ENCODE data around the gene RNF130. TPM values are rescaled to one million over a fixed set of nuclear protein-coding genes. Genes with fewer than 3 reads are reported as not detected.
"Not testable (repeated sequence)": the region's sequence is repeated elsewhere in the genome, so short reads cannot be mapped to it uniquely, and the experiment has no call there.

The RNF130 gene
- total and polyA plus RNA-seq, 4 donors = 24.9 to 93.1 (median 51.4) TPM

GRCh38 chr5:179994583-179995323 is 76.8 kb downstream of the RNF130 start:
- WGBS = 89% methylated on average over 3 of the region's 3 CpGs
- H3K4me1 ChIP-seq (ENCODE audit: control insufficient read depth in 4 of 4, insufficient read depth in 4 of 4, low read length in 3 of 4) = no peaks in the 10 kb centered on the region
- H3K9me3 ChIP-seq (ENCODE audit: control insufficient read depth in 4 of 4, low read length in 3 of 4) = peaks cover 0 to 3% (median 0%) of the 10 kb centered on the region in 4 donors

DNA sequence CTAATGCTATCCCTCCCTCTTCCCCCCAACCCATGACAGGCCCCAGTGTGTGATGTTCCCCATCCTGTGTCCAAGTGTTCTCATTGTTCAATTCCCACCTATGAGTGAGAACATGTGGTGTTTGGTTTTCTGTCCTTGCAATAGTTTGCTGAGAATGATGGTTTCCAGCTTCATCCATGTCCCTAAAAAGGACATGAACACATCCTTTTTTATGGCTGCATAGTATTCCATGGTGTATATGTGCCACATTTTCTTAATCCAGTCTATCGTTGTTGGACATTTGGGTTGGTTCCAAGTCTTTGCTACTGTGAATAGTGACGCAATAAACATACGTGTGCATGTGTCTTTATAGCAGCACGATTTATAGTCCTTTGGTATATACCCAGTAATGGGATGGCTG is 78.7 kb downstream of the RNF130 start:
- H3K9me3 ChIP-seq (ENCODE audit: control insufficient read depth in 4 of 4, low read length in 3 of 4) = not testable (repeated sequence)

More at GRCh38 chr5:179994583-179995323, 76.8 kb downstream of the RNF130 start:
- Histone ChIP-seq H3K27me3 (ENCODE audit: control insufficient read depth in 4 of 4, insufficient read depth in 4 of 4, low read length in 3 of 4) (no peaks in the 10 kb centered on the region), H3K27ac (ENCODE audit: low read depth in 1 of 2, low read length in 2 of 2) (no peak overlapping the region), H3K9ac (ENCODE audit: low read depth in 1 of 2, low read length in 2 of 2) (no peak overlapping the region), H3K4me3 (ENCODE audit: low read depth in 1 of 3, low read length in 3 of 3) (no peak overlapping the region), H3K36me3 (ENCODE audit: control insufficient read depth in 4 of 4, insufficient read depth in 3 of 4, low read depth in 1 of 4, low read length in 3 of 4) (no peaks in the 10 kb centered on the region)
- no peak for DNase-seq (ENCODE audit: low spot score)
- TF ChIP-seq JUND (IDR thresholded peaks at IDR 0.05) = no peak
- no peak for TF ChIP-seq FOXA2 (IDR thresholded peaks at IDR 0.05)
- no peak for TF ChIP-seq EGR1 (IDR thresholded peaks at IDR 0.05; ENCODE audit: low read depth in 2 of 2)
- no peak for TF ChIP-seq RAD21 (IDR thresholded peaks at IDR 0.05)
- no peak for TF ChIP-seq HNF4A (conservative IDR thresholded peaks at IDR 0.05)
- no peak for TF ChIP-seq ATF3 (IDR thresholded peaks at IDR 0.05)

GRCh38 chr5:179991106-179991505 is 80.5 kb downstream of the RNF130 start:
- H3K4me3 ChIP-seq (ENCODE audit: low read depth in 1 of 3, low read length in 3 of 3) = no peak overlapping the region
- no peak overlapping the region for H3K27ac ChIP-seq (ENCODE audit: low read depth in 1 of 2, low read length in 2 of 2)
- DNase-seq (ENCODE audit: low spot score) = no peak
- no peaks in the 10 kb centered on the region for H3K4me1 ChIP-seq (ENCODE audit: control insufficient read depth in 4 of 4, insufficient read depth in 4 of 4, low read length in 3 of 4)
- WGBS = 95% methylated on average over 1 of the region's 1 CpG
- TF ChIP-seq MAX (IDR thresholded peaks at IDR 0.05) = no peak
- TF ChIP-seq, protein P1, sequence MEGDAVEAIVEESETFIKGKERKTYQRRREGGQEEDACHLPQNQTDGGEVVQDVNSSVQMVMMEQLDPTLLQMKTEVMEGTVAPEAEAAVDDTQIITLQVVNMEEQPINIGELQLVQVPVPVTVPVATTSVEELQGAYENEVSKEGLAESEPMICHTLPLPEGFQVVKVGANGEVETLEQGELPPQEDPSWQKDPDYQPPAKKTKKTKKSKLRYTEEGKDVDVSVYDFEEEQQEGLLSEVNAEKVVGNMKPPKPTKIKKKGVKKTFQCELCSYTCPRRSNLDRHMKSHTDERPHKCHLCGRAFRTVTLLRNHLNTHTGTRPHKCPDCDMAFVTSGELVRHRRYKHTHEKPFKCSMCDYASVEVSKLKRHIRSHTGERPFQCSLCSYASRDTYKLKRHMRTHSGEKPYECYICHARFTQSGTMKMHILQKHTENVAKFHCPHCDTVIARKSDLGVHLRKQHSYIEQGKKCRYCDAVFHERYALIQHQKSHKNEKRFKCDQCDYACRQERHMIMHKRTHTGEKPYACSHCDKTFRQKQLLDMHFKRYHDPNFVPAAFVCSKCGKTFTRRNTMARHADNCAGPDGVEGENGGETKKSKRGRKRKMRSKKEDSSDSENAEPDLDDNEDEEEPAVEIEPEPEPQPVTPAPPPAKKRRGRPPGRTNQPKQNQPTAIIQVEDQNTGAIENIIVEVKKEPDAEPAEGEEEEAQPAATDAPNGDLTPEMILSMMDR (IDR thresholded peaks at IDR 0.05; ENCODE audit: low read depth, low read length, missing input control) = no peak
- H3K27me3 ChIP-seq (ENCODE audit: control insufficient read depth in 4 of 4, insufficient read depth in 4 of 4, low read length in 3 of 4) = no peaks in the 10 kb centered on the region
- no peaks in the 10 kb centered on the region for H3K36me3 ChIP-seq (ENCODE audit: control insufficient read depth in 4 of 4, insufficient read depth in 3 of 4, low read depth in 1 of 4, low read length in 3 of 4)
- no peak overlapping the region for H3K9ac ChIP-seq (ENCODE audit: low read depth in 1 of 2, low read length in 2 of 2)
- peaks cover 0 to 3% (median 0%) of the 10 kb centered on the region in 4 donors for H3K9me3 ChIP-seq (ENCODE audit: control insufficient read depth in 4 of 4, low read length in 3 of 4)

More for the DNA sequence above, 78.7 kb downstream of the RNF130 start:
- H3K9ac ChIP-seq (ENCODE audit: low read depth in 1 of 2, low read length in 2 of 2); H3K4me1 ChIP-seq (ENCODE audit: control insufficient read depth in 4 of 4, insufficient read depth in 4 of 4, low read length in 3 of 4); DNase-seq (ENCODE audit: low spot score); H3K27ac ChIP-seq (ENCODE audit: low read depth in 1 of 2, low read length in 2 of 2); H3K4me3 ChIP-seq (ENCODE audit: low read depth in 1 of 3, low read length in 3 of 3); H3K27me3 ChIP-seq (ENCODE audit: control insufficient read depth in 4 of 4, insufficient read depth in 4 of 4, low read length in 3 of 4); H3K36me3 ChIP-seq (ENCODE audit: control insufficient read depth in 4 of 4, insufficient read depth in 3 of 4, low read depth in 1 of 4, low read length in 3 of 4): not testable (repeated sequence)
- 89% methylated on average over 4 of the region's 4 CpGs for WGBS

DNA sequence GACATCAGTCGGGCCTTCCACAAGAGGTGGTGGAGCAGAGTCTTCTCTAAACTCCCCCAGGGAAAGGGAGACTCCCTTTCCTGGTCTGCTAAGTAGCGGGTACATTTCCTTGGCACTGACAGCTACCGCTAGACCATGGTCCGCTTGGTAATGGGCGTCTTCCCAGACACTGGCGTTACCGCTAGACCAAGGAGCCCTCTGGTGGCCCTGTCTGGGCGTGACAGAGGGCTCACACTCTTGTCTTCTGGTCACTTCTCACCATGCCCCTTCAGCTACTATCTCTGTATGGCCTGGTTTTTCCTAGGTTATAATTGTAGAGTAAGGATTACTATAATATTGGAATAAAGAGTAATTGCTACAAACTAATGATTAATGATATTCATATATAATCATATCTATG is 81.0 kb downstream of the RNF130 start:
- not testable (repeated sequence) for DNase-seq (ENCODE audit: low spot score); H3K27me3 ChIP-seq (ENCODE audit: control insufficient read depth in 4 of 4, insufficient read depth in 4 of 4, low read length in 3 of 4); H3K4me3 ChIP-seq (ENCODE audit: low read depth in 1 of 3, low read length in 3 of 3); H3K9me3 ChIP-seq (ENCODE audit: control insufficient read depth in 4 of 4, low read length in 3 of 4); H3K27ac ChIP-seq (ENCODE audit: low read depth in 1 of 2, low read length in 2 of 2); H3K4me1 ChIP-seq (ENCODE audit: control insufficient read depth in 4 of 4, insufficient read depth in 4 of 4, low read length in 3 of 4); H3K9ac ChIP-seq (ENCODE audit: low read depth in 1 of 2, low read length in 2 of 2); H3K36me3 ChIP-seq (ENCODE audit: control insufficient read depth in 4 of 4, insufficient read depth in 3 of 4, low read depth in 1 of 4, low read length in 3 of 4)
- WGBS = 95% methylated on average over 8 of the region's 8 CpGs
